ENCODE data around the gene KRTAP19-7.

DNA sequence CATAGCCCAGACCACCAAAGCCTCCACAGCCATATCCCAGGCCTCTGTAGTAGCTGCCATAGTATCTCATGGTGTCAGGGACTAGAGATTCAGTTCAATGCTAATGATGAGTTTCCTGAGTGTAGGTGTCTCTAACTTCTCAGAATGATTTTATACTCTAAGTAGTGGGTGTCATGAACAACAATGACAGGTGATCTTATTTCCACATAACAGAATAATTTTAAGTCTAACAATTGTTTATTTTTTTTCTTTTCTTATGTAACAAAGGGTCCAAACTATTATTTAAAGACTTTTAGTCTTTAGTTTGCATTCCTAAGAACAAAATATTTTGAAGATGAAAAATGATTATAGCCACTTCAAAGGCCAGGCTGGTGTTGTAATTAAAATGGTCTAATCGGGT is 19.4 kb downstream of the KRTAP19-7 start, which contains the start of gene KRTAP19-6:
- TF ChIP-seq, protein P1, sequence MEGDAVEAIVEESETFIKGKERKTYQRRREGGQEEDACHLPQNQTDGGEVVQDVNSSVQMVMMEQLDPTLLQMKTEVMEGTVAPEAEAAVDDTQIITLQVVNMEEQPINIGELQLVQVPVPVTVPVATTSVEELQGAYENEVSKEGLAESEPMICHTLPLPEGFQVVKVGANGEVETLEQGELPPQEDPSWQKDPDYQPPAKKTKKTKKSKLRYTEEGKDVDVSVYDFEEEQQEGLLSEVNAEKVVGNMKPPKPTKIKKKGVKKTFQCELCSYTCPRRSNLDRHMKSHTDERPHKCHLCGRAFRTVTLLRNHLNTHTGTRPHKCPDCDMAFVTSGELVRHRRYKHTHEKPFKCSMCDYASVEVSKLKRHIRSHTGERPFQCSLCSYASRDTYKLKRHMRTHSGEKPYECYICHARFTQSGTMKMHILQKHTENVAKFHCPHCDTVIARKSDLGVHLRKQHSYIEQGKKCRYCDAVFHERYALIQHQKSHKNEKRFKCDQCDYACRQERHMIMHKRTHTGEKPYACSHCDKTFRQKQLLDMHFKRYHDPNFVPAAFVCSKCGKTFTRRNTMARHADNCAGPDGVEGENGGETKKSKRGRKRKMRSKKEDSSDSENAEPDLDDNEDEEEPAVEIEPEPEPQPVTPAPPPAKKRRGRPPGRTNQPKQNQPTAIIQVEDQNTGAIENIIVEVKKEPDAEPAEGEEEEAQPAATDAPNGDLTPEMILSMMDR (IDR thresholded peaks at IDR 0.05): no peak
- no peak for TF ChIP-seq TCF7L2 (IDR thresholded peaks at IDR 0.05; ENCODE audit: low read depth, low read length)
- TF ChIP-seq REST (IDR thresholded peaks at IDR 0.05; ENCODE audit: insufficient read depth in 1 of 2, low read depth in 2 of 2, low read length in 1 of 2): no peak

All from Panc1 (cell line).